Peyer's patch (tissue), 4 donors: Measurements from ENCODE around the gene SLC6A17.

Experiments
- POLR2A ChIP-seq, 2 donors: fragments of 450-650 bp; IDR thresholded peaks; one replicate each; pipeline ENCODE4 v1.5.1; 2017; ENCODE audit warnings: antibody characterized with exemption in 2 of 2, mild to moderate bottlenecking in 2 of 2, moderate library complexity in 2 of 2
- TF ChIP-seq, protein P1 (sequence below), 6 experiments: fragments of 450-650 bp in 4 of 6; fragments of 200-600 bp in 2 of 6; sonication (generic) in 1 of 6; IDR thresholded peaks; one replicate each; pipeline ENCODE4 v1.5.1; 2017 to 2019; ENCODE audit warnings: antibody characterized with exemption in 6 of 6, mild to moderate bottlenecking in 3 of 6, moderate library complexity in 1 of 6

DNA sequence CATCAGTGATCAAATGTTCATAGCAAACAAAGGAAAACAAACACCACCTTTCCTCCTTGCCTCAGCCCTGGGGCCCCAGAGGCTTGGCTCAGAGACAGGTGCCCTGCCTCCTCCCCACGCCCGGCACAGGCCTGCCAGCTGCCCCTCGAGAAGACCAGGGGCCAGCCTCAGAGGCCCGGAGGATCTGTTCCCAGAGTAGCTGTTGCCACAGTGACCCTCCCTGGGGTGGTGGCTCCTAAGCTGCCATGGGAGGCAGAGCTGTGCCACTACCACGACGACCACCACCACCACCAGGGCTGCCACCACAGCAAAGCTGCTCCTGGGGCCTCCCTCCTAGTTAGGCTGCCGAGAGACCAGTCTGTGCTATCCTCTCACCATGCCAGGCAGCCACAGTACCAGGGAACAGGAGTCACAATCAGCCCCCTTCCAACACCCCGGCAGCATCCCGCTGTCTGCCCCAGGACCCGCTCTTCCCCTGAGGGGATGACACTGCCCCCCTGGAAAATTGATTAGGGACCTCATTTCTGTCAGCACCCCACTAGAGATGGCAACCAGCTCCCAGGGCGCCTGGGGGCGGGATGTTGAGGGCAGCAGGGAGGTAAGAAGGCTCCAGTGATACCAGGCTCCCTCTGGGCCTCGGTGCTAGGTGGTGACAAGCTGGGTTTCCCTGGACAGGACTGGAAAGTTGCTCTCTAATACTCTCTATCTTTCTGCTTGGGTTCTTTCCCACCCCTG lies 90.3 kb downstream of the SLC6A17 start:
- TF ChIP-seq, protein P1, sequence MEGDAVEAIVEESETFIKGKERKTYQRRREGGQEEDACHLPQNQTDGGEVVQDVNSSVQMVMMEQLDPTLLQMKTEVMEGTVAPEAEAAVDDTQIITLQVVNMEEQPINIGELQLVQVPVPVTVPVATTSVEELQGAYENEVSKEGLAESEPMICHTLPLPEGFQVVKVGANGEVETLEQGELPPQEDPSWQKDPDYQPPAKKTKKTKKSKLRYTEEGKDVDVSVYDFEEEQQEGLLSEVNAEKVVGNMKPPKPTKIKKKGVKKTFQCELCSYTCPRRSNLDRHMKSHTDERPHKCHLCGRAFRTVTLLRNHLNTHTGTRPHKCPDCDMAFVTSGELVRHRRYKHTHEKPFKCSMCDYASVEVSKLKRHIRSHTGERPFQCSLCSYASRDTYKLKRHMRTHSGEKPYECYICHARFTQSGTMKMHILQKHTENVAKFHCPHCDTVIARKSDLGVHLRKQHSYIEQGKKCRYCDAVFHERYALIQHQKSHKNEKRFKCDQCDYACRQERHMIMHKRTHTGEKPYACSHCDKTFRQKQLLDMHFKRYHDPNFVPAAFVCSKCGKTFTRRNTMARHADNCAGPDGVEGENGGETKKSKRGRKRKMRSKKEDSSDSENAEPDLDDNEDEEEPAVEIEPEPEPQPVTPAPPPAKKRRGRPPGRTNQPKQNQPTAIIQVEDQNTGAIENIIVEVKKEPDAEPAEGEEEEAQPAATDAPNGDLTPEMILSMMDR (IDR thresholded peaks at IDR 0.05), result no peak
- TF ChIP-seq POLR2A (IDR thresholded peaks at IDR 0.05), result no peak
